GM21723 (cell line): ENCODE data around the gene TMEM87B.
"Not testable (repeated sequence)": the region's sequence is repeated elsewhere in the genome, so short reads cannot be mapped to it uniquely, and the experiment has no call there.

Source experiments
- ATAC-seq: cut with Tn5 transposase; IDR thresholded peaks from one replicate; pipeline ENCODE4 v1.9.1; 2021; ENCODE audit warnings: mild to moderate bottlenecking, moderate library complexity; ENCODE audit not compliant: unreplicated experiment

TMEM87B gene

DNA sequence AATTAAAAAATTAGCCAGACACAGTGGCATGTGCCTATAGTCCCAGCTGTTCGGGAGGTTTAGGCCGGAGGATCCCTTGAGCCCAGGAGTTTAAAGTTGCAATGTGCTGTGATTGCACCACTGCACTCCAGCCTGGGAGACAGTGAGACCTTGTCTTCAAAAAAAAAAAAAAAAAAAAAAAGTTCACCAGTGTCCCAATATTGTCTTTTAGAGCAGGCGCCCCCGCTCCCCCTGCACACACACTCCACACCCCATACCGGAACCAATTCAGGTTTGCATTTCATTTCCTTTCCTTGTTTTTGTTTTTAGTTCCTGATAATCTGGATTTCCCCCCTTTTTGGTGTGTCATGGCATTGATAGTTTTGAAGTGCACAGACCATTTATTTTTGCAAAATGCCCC lies 10.4 kb downstream of the TMEM87B start:
- ATAC-seq, result no peak

DNA sequence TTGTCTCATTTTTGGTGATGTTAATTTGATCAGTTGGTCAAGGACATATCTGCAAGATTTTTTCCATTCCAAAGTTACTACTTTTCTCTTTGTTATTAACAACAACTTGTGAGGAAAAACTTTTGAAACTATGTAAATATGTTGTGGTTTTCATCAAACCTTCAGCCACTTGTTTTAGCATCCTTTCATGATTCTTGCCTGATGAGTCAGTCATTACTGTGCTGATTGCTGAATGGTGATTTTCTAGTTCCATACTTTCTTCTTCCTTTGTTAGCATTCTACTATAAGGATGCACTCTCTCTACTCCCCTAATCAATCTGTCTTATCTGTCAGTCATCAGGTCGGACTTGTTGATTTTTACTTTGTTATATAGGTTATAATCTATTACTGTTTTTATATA lies 10.9 kb downstream of the TMEM87B start:
- no peak for ATAC-seq

- not testable (repeated sequence) for ATAC-seq
These were observed 14.7 kb downstream of the TMEM87B start for GRCh38 chr2:112069794-112070193.

GRCh38 chr2:112073875-112074274 lies 18.8 kb downstream of the TMEM87B start:
- ATAC-seq, result no peak

- no peak for ATAC-seq
These were observed 19.4 kb downstream of the TMEM87B start for GRCh38 chr2:112074506-112074905.

GRCh38 chr2:112075490-112076260 lies 20.6 kb downstream of the TMEM87B start:
- peak; percentile 48 for ATAC-seq

- no peak for ATAC-seq
These were observed 22.7 kb downstream of the TMEM87B start for GRCh38 chr2:112077814-112078213.

GRCh38 chr2:112081262-112081661 lies 26.2 kb downstream of the TMEM87B start:
- ATAC-seq, result no peak

GRCh38 chr2:112084689-112085374 lies 29.8 kb downstream of the TMEM87B start:
- ATAC-seq, result no peak

GRCh38 chr2:112085375-112085730 lies 30.3 kb downstream of the TMEM87B start:
- no peak for ATAC-seq

DNA sequence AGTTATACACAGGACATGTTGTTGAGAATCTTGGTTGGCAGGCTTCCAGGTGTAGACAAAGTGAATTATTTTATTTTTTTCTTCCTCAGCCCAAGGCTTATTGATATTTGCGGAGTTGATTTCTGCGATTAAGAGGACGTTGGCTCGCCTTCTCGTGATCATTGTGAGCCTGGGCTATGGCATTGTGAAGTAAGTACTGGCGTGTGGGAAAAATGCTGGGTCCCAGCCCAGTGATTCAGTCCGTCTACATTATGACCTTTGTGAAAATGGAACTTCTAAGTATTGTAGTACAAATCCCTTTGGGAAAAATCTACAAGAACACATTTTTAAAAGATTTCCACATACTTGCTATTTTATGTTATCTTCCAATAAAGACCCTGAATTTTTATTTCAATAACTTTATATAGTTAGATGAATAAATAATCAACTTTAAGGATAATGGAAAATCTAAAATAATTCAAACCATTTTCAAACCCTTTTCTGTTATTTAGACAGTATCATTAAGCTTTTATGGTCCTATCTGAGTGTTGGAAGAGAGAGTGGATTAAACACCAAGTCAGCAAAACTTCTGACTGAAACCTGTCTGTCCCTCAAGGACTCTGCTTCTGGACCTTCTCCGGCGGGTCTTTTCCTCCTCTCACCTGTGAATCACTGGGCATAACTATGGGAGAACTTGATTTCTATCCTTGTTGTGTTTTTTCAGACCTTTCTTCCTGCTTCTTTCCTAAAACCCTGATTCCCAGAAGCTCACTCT lies 31.0 kb downstream of the TMEM87B start:
- ATAC-seq, result no peak

- ATAC-seq, result peak; percentile 77
These were observed 32.4 kb downstream of the TMEM87B start for GRCh38 chr2:112087346-112088020.

- ATAC-seq, result no peak
These were observed 34.3 kb downstream of the TMEM87B start for GRCh38 chr2:112089375-112089774.

GRCh38 chr2:112092286-112093041 lies 37.4 kb downstream of the TMEM87B start:
- ATAC-seq, result no peak

GRCh38 chr2:112093216-112093615 lies 38.1 kb downstream of the TMEM87B start:
- ATAC-seq, result no peak

- ATAC-seq, result no peak
These were observed 40.6 kb downstream of the TMEM87B start for GRCh38 chr2:112095681-112096080.

GRCh38 chr2:112096098-112096497 lies 41.0 kb downstream of the TMEM87B start:
- ATAC-seq, result no peak

DNA sequence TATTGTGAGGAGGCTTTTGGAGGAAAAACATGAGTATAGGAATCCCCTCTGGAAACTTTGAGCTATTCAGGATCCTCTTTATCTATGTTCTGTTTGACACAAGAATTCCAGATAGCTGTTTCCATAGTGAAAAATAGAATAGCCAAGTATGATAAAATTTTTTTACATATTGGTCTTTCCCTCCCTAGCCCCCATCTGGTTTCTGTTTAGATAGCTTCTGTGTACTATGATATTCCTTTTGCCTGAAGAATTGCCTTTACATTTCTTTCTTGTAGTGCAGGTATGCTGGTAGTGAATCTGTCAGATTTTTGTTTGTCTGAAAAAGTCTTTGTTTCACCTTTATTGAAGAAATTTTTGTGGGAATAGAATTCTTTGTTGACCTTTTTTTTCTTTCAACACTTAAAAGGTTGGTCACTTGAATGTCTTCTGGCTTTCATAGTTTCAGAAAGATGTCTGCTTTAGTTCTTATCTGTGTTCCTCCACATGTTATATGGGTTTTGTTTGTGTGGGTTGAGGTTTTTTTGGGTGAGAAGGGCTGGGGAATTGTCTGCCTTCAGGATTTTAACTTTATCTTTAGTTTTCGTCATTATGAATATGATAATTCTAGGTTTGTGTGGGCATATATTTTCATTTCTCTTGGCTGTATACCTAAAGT lies 53.2 kb downstream of the TMEM87B start:
- no peak for ATAC-seq

DNA sequence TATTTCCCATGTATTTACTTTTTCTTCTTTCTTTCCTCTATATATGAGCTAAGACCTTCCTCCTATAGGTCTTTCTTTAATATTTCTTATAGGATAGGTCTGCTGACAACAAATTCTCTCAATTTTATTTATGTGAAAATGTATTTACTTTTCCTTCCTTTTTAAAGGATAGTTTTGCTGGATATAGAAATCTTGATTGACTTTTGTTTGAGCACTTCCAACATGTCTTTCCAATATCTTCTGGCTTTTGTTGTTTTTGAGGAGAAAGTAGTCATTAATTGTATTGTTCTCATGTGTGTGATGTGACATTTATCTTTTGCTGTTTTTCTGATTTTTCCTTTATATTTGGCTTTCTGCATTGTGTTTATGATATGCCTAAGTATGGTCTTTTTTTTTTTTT lies 54.2 kb downstream of the TMEM87B start:
- ATAC-seq, result no peak

DNA sequence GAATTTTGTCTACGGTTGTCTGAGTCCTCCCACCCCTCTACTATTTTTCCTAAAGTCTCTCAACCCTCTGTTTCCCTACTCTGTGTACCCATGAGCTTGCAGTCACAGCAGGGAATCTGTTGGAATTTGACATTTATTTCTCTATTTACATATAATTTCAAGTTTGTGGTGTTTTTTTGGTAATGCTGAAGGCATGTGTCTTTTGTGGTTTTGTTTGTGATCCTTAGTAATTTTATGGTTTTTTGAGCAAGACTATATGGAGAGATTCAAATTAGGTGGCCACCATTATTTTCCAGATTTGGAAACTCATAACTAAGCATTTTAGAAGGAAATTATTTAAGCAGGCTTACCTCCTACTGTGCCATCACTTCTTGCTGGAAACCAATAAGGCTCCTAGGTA lies 55.9 kb downstream of the TMEM87B start:
- no peak for ATAC-seq
